HG03469 (cell line): ENCODE data around the gene DMC1.

Source experiments
- ATAC-seq: cut with Tn5 transposase; IDR thresholded peaks from one replicate; pipeline ENCODE4 v1.9.1; 2021; ENCODE audit warnings: mild to moderate bottlenecking, moderate library complexity, moderate number of reproducible peaks; ENCODE audit not compliant: unreplicated experiment

Gene DMC1

DNA sequence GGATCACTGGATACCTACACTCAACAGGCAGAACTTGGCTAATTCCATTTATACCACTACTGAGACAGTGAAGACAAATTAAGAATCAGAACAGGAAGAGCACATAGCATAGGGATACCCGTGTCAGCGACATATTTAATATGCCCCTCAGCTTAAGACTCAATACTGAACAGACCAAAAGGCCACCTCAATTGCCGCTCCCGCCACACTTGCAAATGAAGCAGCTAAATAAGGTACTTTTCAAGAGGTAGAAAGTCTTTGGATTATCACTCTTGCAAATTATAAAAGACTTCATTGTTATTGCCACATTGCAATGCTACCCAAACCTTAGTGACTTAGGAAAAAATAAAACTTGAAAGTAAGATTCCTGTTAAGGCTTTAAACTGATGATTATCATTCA, 67.0 kb downstream of the DMC1 start:
- ATAC-seq: no peak

DNA sequence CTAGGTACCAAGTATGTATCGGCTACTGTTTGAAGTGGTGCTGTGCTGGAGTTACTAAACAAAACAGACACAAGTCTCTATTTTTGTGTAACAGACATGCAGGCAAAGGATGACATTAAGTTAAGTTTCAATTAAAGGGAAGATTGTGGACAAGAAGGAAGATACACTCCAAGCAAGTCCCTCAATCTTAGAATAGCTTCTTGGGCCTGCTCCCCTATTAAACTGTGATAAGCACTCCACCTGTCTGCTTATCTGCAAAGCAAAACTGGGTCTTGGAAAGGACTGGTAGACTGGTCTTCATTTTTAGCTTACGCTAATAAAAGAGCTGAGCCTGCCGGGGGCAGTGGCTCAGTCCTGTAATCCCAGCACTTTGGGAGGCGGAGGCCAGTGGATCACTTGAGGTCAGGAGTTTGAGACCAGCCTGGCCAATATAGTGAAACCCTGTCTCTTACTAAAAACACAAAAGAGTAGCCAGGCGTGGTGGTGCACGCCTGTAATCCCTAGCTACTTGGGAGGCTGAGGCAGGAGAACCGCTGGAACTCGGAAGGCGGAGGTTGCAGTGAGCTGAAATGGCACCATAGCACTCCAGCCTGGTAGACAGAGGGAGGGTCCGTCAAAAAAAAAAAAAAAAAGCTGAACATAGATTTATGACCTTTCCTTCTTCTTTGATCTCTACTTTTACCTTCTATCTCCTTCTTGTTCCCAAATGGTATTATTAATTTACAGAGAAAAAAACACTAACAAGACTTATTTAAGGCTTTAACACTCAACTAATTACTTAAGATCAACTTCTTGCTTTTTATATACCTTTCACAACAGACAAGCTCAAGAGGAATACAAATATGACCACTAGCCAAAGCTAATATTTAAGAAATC, 67.9 kb downstream of the DMC1 start:
- no peak for ATAC-seq

GRCh38 chr22:38497869-38498268, 72.1 kb downstream of the DMC1 start:
- no peak for ATAC-seq

DNA sequence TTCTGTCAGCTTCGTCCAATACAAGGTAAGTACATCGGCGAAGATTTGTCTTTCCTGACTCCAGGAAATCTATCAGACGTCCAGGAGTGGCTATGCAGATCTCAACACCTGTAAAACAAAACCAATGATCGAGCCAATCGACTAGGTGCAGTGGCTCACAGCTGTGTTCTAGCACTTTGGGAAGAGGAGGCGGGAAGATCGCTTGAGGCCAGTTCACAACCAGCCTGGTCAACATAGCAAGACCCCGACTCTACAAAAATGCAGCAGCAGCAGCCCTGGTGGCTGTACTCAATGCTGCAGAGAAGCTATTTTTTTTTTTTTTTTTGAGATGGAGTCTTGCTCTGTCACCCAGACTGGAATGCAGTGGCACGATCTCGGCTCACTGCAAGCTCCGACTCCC, 75.0 kb downstream of the DMC1 start:
- ATAC-seq: no peak

DNA sequence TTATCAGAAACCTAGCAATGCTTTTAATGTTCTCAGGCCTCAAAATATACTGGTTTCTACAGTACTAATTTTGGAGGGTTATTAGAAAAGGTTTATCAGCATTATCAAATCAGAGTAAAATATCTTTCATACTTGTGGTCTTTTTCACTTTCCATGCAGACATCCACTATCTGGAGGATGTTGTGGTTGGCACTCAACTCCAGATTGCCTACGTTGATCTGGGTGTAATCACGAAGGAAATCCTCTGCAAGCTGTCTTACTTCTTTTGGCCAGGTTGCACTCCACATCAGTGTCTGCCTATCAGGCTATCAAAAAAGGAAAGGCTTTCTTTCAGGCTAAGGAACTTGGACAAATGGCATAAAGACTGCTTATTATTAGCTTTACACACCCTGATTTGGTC, 75.5 kb downstream of the DMC1 start:
- no peak for ATAC-seq

DNA sequence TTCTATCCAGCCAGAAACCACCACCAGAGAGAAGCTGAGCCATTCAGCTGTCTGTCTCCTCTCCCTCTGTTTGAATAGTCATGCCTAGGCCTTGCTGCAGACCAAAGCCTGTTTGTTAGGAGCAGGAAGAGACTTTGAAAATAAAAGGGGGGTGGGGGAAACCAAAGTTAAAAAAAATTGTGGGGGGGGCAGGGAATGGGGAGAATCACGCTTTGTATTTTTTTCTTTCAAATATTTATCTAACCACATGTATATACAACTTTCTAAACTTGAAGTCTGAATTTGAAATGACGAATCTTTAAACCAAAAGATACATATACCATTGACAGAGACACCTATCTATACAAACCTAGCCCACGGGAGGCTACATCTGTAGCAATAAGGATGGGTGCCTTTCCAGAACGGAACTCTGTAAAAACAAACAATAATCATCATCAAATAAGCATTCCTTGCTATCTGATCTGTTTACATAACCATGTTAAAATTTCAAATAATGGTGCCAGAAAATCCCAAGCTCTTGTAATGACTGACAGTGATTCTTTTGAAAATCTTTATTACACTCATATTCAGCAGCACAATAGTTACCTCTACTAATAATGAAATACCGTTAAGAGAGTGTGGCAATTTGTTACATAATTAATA, 78.2 kb downstream of the DMC1 start:
- ATAC-seq: no peak

- no peak for ATAC-seq
Observed at GRCh38 chr22:38490915-38491314, 79.1 kb downstream of the DMC1 start.

GRCh38 chr22:38490475-38490874, 79.5 kb downstream of the DMC1 start:
- ATAC-seq: no peak

DNA sequence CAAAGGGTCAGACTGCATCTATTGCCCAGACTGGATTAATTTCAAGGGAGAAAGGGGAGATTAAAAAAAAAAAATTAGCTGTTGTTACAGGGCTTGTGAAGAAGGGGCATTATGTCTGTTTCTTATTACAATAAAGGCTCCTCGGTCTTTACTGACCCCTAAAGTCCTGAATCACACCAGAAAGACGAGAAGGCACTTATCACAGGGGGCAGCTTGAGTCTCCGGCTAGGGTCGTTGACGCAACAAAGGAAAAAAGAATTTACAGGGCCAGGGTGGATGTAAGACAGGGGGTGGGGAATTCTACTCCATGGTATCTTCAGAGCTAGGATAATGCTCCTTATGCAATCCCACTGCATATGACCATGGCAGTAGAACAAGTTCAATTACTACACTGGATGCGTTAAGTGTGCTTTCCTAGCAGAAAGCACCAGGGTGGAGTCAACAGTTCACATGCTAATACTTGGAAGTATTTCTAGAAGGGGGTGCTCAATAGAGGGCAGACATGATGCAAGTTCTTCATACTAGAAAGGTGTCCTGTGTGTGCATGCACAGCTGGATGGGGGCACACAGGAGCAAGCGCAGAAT, 80.3 kb downstream of the DMC1 start:
- ATAC-seq: no peak

- ATAC-seq: no peak
Observed at GRCh38 chr22:38489142-38489541, 80.8 kb downstream of the DMC1 start.

DNA sequence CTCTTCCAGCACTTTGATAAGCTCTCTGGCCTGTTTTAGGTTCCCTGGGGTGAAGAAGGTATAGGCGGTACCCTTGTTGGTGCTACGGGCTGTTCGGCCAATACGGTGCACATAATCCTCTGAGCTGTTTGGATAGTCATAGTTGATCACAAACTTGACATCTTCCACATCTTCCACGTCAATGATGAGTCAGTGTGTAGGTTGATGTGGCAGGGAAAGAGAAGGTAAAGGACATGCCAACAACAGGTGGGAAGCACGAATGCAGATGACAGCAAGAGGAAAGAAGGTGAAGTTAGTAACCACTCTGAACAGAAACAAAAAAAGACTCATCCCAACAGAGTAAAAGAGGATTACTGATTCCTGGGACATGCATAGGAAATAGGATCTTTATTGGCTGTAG, 82.0 kb downstream of the DMC1 start:
- ATAC-seq: no peak

DNA sequence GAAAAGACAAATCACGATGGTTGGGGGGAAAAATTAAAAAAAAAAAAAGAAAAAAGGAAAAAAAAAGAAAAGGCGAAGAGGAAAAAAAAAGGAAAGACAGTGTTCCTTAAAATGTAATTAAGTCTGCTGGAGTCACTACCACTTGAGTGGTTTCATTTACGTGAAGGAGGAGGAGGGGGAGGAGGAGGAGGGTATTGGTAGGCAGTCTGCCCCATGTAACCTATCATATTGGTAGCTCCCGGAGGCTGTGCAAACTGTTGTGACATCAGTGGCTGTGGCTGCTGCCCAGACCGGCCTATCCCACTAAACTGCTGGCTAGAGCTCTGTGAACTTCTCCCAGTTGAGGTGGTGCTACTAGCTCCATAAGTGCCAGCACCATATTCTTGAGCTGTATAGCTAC, 84.2 kb downstream of the DMC1 start:
- ATAC-seq: no peak

- no peak for ATAC-seq
Observed at GRCh38 chr22:38484244-38484643, 85.7 kb downstream of the DMC1 start.

- ATAC-seq: no peak
Observed at GRCh38 chr22:38482662-38483308, 87.2 kb downstream of the DMC1 start.

GRCh38 chr22:38481871-38482332, 88.1 kb downstream of the DMC1 start:
- no peak for ATAC-seq

DNA sequence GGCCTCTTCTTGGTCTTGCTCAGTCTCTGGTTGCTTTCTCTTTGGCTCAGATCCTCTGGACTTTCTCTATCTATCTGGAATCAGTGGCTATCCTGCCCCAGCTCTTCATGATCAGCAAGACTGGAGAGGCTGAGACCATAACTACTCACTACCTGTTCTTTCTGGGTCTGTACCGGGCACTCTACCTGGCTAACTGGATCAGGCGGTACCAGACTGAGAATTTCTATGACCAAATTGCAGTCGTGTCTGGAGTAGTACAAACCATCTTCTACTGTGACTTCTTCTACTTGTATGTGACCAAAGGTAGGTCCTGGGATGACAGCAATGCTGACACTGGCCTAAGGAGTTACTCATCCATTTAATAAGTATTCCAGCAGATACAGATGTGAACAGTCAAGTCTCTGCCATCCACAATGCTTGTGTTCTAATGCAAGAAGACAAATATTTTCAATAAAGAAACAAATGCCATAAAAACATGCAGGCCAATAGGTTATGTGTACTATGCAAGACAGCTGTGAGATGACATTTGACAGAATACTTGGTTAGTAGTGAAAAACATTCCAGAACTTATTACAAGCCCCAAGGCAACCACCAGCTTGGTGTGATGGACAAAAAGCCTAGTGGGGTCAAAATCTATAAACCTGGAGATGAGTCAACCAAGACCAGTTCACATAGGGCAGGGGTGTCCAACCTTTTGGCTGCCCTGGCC, 88.7 kb downstream of the DMC1 start:
- no peak for ATAC-seq

DNA sequence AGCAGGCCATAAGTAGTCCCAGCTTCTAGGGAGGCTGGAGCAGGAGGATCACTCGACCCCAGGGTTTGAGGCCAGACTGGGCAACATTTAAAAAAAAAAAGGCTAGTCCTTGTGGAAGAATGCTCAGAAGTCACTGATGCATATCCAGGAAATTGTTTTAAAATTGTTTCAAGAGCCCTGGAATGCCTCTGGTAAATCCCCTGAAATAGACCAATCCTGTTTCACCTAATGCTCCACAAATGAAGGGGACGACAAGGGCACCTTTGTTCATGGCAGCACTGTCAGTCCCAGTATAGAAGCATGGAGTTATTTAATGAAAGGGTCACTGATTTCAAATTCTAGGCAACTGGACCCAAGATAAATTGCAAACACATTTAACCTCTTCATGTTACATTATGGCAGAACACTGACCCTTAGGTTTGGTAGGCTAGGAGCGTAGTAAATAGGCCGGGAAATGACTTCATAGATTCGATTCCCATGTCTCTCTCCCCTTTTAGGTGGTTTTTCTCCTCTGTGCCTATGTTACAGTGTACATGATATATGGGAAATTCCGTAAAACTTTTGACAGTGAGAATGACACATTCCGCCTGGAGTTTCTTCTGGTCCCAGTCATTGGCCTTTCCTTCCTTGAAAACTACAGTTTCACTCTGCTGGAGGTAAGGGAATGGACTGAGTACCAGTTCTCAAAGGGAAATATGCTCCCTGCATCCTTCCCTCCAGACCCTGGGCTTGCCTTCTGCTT, 90.7 kb downstream of the DMC1 start:
- no peak for ATAC-seq

- ATAC-seq: no peak
Observed at GRCh38 chr22:38477585-38477984, 92.4 kb downstream of the DMC1 start.

GRCh38 chr22:38474003-38474607, 95.9 kb downstream of the DMC1 start:
- no peak for ATAC-seq

DNA sequence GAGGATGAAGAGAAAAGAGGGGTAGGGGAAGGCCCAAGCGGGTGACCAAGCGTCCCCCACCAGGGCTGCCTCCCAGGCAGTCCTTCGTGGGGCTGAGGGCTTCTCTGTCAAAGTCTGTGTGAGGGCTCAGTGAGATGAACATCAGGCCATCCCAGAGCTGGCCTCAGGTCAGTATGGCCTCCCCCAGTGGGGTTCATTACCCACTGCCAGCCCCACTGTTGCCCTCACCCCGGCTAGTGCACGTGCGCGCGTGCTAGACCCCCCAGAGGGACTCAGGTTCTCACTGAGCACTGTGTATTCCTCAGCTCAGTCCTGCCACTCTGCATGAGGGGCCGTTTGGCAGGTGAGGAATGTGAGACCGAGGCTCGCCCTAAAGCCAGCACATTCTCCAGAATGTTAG, 98.7 kb downstream of the DMC1 start:
- no peak for ATAC-seq
